HUDEP-2 (cell line): ENCODE measurements around the gene PLXNB1.

Source experiments
- DNase-seq, 76 experiments: peaks; one replicate each; lab custom pipeline; 2025; ENCODE audit not compliant: unreplicated experiment in 76 of 76; lab: John Stamatoyannopoulos, UW

Gene PLXNB1

GRCh38 chr3:48372377-48372770, 57.5 kb downstream of the PLXNB1 start:
- DNase-seq: no peak

- no peak for DNase-seq
Measured at GRCh38 chr3:48371651-48372376, 58.1 kb downstream of the PLXNB1 start, which contains the start of gene FBXW12. TSS of gene FBXW12 (plus strand) at chr3:48372219. CDS start at chr3:48372768, 549 bp downstream.

- no peak for DNase-seq
Measured at GRCh38 chr3:48370333-48370713, 59.6 kb downstream of the PLXNB1 start.

GRCh38 chr3:48369693-48370332, 60.1 kb downstream of the PLXNB1 start:
- no peak for DNase-seq

- DNase-seq: peak in 25 of 76 experiments; percentile 2 to 55 (median 16)
Measured at GRCh38 chr3:48367201-48367600, 62.7 kb downstream of the PLXNB1 start.

GRCh38 chr3:48364840-48365239, 65.0 kb downstream of the PLXNB1 start:
- peak in 4 of 76 experiments; percentile 3 to 28 (median 14) for DNase-seq

GRCh38 chr3:48361928-48362327, 68.0 kb downstream of the PLXNB1 start:
- no peak for DNase-seq

- no peak for DNase-seq
Measured at GRCh38 chr3:48356419-48356818, 73.5 kb downstream of the PLXNB1 start.

GRCh38 chr3:48353987-48354386, 75.9 kb downstream of the PLXNB1 start:
- no peak for DNase-seq
